HG03342 (cell line): Measurements from ENCODE around the gene FBXO9.

Source experiments
- ATAC-seq: cut with Tn5 transposase; IDR thresholded peaks from one replicate; pipeline ENCODE4 v1.9.1; 2021; ENCODE audit warnings: mild to moderate bottlenecking, moderate library complexity; ENCODE audit not compliant: unreplicated experiment

FBXO9 gene

GRCh38 chr6:53065266-53066076 lies at the start of gene FBXO9:
FBXO9 (plus strand) TSS chr6:53065404; CDS start chr6:53065790, 386 bp downstream.
- ATAC-seq = peak; percentile 41

- ATAC-seq = no peak
Observed at GRCh38 chr6:53015486-53015885, 49.7 kb upstream of the FBXO9 start.

- no peak for ATAC-seq
Observed at GRCh38 chr6:53018446-53018845, 46.8 kb upstream of the FBXO9 start.

DNA sequence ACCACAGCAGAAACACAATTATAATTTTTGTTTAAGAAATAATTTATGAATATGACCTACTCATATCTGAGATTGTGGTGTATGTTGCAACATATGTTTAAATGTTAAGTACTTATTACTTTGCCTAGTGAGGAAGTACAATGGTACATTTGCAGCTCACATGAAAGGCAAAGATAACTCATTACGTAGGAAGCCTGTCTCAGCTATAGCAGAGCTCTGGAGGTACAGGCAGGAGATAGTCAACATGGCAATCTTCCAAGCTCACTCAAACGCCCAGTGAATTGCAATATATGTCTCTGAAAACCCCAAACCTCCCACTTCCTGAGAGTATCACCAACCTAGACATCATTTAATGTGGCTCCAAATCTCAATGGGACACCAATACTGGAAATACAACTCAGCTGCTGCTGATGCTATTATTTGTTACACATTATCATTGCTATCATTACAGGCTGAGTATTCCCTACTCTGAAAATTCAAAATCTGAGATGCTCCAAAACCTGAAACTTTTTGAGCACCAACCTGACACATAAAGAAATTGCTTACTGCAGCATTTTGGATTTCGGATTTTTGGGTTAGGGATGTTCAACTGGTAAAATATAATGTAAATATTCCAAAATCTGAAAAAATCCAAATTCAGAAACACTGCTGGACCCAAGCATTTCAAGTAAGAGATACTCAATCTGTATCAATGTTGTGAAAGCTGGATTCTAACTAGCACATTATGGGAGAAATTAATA lies 45.0 kb upstream of the FBXO9 start:
- no peak for ATAC-seq

DNA sequence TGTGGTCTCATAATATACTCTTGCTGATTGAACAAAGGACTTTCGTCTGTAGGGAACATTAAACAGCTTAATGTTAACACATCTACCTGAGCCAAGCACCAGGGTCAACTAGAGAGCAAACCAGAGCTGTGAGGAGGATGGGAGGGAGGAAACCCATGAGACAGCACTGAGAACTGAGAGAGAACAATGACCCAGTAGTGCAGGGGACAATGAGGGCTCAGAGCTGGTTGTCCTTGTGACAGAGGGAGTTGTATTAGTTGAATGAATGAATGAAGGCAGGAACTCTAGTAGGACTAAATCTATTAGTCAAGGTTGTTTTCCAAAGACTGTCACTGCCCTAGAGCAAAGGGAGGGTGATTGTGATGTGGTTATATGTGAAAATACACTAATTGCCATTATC lies 41.9 kb upstream of the FBXO9 start:
- no peak for ATAC-seq

DNA sequence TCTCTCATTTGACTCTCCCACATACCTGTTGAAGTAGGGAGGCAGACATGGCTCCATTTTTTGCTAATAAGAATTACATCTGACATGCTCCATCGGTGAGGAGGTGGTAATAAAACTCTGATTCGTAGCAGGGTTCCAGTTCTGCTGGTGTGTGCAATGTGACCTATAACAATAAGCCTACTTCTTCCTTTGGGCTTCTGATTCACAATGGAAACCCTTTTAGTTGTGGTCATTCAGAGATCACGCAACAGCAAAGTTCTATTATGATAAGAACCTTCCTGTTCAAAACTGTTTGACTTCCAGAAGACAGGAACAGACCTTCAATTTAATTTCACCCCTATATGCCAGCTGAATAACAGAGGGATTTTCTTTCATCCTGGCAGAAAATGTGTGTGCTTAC lies 38.7 kb upstream of the FBXO9 start:
- no peak for ATAC-seq

DNA sequence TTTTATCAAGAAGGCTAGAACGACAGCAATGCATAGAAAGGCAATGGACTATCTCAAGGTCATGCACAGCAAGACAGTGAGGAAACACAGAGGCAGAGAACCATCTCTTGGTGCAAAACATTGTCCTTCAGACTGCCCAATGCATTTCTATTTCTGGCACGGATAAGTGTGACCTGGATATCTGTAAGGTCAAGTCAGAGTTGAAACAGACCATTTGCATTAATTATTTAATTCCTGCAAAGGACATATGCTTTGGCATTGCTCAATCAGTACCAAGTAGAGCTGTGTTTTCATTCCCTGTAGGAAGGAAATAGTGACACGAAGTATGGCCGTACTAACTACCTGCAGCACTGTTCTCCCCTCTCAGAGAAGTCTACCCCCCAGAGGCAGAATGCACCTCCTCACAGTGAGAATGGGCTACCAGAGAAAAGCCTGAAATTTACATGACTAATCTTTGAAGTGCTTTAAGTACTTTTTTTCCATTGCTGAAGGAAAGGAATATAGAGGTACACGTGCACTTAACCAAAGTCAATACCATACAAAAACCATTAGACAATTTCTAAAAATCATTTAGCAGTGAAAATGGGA lies 38.0 kb upstream of the FBXO9 start:
- no peak for ATAC-seq

DNA sequence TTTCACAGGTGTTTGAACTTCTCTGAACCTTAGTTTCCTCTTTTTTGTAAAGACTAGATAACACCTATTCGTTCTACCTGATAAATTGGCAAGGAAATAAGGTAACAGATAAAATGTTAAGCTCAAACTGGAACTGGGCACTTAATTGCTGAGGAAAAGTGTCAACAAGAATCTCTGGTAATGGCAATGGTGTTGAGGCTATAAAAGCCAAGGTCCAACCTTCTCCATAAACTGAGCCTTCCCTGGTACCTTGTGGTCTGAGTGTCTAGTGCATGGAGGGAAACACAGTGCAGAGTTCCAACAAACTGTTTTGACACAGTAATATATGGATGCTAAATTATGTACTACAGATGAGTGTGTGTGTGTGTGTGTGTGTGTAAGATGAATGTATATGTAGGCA lies 36.7 kb upstream of the FBXO9 start:
- ATAC-seq = no peak

GRCh38 chr6:53029257-53029656 lies 35.9 kb upstream of the FBXO9 start:
- no peak for ATAC-seq

DNA sequence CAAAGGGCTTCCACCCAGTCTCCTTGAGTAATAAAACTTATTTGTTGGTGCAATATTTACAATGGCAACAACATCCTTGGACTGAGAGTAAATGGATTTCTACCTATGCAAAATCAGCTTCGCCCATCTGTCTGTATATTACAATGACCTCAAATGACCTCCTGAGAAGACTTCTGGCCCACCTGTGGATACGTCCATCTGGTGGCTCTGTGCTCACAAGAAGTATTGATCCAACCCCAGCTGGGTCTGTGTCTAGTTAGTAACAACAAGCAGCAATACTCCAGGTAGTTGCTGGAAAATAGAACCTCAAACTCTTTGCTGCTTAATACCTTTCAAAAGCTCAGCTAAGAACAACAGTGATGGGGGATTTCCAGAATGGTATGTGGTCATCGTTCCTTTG lies 35.4 kb upstream of the FBXO9 start:
- ATAC-seq = no peak

DNA sequence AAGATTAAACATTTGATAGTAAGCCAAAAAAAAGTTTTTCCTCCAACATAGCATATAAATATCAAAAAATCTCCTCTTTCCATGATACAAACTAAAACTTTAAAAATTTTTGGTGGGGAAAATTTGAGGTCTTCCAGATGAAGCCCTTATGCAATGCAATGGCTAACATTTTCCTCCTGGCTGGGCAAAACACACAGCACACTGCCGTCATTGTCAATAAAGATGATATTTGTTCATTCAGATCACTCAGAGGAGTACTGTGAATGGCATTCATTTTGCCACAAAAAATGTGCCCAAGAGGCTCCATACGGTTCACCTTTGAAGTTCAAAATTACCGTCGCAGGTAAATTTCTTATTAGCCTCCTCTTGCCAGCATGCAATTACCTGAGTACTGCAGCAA lies 33.9 kb upstream of the FBXO9 start:
- ATAC-seq = no peak

DNA sequence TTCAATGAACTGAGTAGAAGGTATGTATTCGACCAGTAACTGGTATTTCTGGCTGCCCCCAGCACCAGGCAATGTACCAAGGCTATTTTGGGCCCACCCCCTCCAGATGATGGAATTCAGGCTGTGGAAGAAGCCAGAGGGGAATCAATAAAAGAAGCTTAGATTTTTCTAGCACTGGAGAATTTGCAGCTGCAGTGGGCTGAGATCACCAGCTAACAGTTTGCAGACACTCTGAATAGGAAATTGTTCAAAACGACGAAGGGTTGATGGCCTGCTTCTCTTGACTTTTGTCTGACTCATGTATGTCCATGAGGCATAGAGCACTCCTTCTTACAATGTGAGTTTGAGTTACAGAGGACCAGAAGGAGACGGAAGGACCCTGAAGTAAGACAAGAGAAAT lies 32.4 kb upstream of the FBXO9 start:
- ATAC-seq = no peak

DNA sequence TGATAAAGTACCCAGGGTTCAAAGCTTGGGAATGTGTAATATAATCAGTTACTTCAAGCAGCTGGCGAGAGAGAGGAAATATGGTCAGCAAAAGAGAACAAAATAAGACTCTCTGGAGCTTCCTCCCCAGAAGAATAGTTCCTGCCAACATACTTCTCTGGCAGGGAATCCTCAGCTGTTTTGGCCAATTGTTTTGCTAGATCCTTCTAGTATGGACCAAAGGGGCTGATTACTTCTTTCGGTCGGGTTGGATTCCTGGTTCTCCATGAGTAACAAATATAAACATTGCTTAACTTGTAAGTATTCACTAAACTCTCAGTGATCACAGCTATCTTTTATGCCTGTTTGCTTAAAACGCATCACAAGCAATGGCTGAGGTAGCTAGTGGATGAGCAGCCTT lies 31.4 kb upstream of the FBXO9 start:
- no peak for ATAC-seq

DNA sequence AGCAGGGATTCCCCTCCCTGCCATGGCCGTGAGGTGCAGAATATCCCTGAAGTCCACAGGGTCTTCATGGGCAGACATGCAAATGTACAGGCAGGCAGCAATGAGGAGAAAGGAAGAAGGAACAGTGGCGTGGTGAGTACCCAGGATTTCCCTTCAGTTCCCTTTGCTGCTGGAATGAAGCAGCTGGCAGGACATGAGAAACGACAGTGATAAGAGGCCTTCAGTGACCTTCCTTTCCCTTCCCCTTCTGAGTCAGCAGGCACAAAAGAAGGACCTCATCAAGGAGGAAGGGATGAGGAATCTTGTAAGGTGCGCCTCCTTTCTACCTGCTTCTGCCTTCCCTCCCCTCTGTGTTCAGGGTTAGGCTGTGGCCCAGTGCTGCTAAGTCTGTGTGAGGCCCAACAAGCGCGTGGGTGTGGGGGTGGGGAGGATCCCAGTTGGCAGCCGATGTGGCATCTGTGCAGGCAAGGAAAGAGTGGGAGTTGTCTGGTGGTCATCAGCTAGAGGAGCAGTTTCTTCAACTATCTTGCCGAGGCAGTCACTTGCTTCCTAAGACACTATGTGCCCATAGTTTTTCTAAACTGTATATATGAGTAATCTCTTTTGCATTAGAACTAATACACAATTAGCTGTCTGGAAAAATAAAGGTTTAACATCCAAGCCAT lies 29.5 kb upstream of the FBXO9 start:
- ATAC-seq = no peak

- no peak for ATAC-seq
Observed at GRCh38 chr6:53038141-53038540, 27.1 kb upstream of the FBXO9 start.

DNA sequence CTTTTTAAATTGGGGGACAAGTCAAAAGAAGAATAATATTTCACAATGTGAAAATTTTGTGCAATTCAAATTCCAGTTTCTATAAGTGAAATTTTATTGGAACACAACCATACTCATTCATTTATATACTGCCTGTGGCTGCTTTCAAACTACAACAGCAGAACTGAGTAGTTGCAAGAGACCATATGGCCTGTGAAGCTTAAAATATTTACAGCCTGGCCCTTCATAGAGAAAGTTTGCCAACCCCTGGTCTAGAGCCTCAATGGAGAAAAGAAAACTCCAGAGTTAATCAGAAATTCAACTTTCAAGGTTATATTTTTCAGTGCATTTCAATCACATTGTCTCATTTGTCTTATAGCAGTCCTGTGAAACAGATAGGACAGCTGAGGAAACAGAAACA lies 26.6 kb upstream of the FBXO9 start:
- ATAC-seq = no peak

DNA sequence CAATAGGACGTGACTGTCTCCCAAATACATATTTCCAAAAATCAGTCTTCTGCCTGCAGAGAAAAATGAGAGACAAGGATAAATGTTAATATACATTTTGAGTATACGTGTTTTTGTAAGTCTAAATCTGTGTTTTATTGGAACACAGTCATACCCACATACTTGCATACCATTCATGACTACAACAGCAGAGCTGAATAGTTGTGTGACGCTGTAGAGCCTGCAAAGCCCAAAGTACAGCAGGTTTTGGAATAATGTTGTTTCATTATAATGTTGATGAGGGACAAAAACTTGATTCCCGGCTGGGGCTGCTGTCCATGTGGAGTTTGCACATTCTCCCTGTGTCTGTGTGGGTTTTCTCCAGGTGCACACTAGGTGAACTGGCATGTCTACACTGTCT lies 23.8 kb upstream of the FBXO9 start:
- no peak for ATAC-seq

- ATAC-seq = no peak
Observed at GRCh38 chr6:53042112-53042511, 23.1 kb upstream of the FBXO9 start.

GRCh38 chr6:53043581-53043980 lies 21.6 kb upstream of the FBXO9 start:
- no peak for ATAC-seq

DNA sequence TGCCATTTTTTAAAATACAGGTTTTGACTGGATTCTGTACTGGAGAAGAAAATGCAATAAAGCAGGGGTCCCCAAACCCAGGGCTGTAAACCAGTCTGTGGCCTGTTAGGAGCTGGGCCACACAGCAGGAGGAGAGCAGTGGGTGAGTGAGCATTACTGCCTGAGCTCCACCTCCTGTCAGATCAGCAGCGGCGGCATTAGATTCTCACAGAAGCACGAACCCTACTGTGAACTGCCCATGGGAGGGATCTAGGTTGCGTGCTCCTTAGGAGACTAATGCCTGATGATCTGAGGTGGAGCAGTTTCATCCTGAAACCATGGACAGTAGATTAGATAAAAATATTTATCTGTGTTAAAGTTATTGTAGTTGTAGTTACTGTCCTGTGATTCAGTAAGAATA lies 21.1 kb upstream of the FBXO9 start:
- ATAC-seq = no peak

DNA sequence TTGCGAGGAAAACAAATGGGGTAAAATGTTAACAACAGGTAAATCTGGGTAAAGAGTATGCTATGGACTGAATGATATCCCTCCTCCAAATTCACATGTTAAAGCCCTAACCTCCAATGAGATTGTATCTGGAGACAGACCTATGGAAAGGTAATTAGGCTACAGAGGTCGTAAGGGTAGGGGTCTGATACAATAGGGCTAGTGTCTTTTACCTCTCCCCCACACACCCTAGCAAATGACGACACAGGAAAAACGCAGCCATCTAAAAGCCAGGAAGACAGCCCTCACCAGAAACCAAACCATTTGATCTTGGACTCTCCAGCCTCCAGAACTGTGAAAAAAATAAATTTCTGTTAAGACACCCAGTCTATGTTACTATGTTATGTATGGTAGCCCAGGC lies 20.6 kb upstream of the FBXO9 start:
- ATAC-seq = no peak
